Dermis microvascular lymphatic vessel endothelial cell (primary cell): ENCODE results near the gene FERMT2. TPM values are rescaled to one million over a fixed set of nuclear protein-coding genes. Genes with fewer than 3 reads are reported as not detected.

ENCODE experiments used
- DNase-seq, 2 donors: peaks; one replicate each; pipeline versions ENCODE4 v3.0.0 to v3.0.0-alpha.2; 2010; ENCODE audit warnings: low read depth in 2 of 2
- total RNA-seq: library from RNA; depleted of rRNA; stranded (reverse); fragments of >200 nt; gene quantifications from 2 replicates; pipeline ENCODE4 v1.2.1, GENCODE V29; 2014

Gene FERMT2
- total RNA-seq, 1 donor from 2014 or later: 64.6 TPM

GRCh38 chr14:52902971-52903619, 47.8 kb downstream of the FERMT2 start:
- DNase-seq: peak; percentile 34 to 73

- no peak for DNase-seq
Measured at GRCh38 chr14:52901357-52901980, 49.4 kb downstream of the FERMT2 start.

GRCh38 chr14:52900731-52901130, 50.1 kb downstream of the FERMT2 start:
- no peak for DNase-seq

GRCh38 chr14:52898496-52898895, 52.4 kb downstream of the FERMT2 start:
- DNase-seq: no peak

GRCh38 chr14:52895000-52895399, 55.9 kb downstream of the FERMT2 start:
- DNase-seq: no peak

GRCh38 chr14:52891800-52892199, 59.0 kb downstream of the FERMT2 start:
- no peak for DNase-seq

- DNase-seq: no peak
Measured at GRCh38 chr14:52888839-52889838, 61.7 kb downstream of the FERMT2 start.

- DNase-seq: no peak
Measured at GRCh38 chr14:52888159-52888558, 62.7 kb downstream of the FERMT2 start.

GRCh38 chr14:52885230-52885629, 65.6 kb downstream of the FERMT2 start:
- DNase-seq: no peak

GRCh38 chr14:52883658-52884057, 67.2 kb downstream of the FERMT2 start:
- no peak for DNase-seq

GRCh38 chr14:52882824-52883223, 68.0 kb downstream of the FERMT2 start:
- no peak for DNase-seq

- DNase-seq: no peak
Measured at GRCh38 chr14:52879958-52880357, 70.9 kb downstream of the FERMT2 start.

GRCh38 chr14:52878946-52879345, 71.9 kb downstream of the FERMT2 start:
- no peak for DNase-seq

GRCh38 chr14:52878469-52878868, 72.4 kb downstream of the FERMT2 start:
- no peak for DNase-seq

- DNase-seq: peak in 1 of 2 donors; percentile 31
Measured at GRCh38 chr14:52877628-52878027, 73.2 kb downstream of the FERMT2 start.

- DNase-seq: no peak
Measured at GRCh38 chr14:52876806-52877205, 74.0 kb downstream of the FERMT2 start.

GRCh38 chr14:52876311-52876710, 74.5 kb downstream of the FERMT2 start:
- DNase-seq: no peak

- DNase-seq: no peak
Measured at GRCh38 chr14:52875707-52876106, 75.1 kb downstream of the FERMT2 start.

GRCh38 chr14:52874389-52874788, 76.5 kb downstream of the FERMT2 start:
- no peak for DNase-seq

GRCh38 chr14:52873694-52874093, 77.2 kb downstream of the FERMT2 start:
- no peak for DNase-seq

- DNase-seq: no peak
Measured at GRCh38 chr14:52873065-52873464, 77.8 kb downstream of the FERMT2 start.

- no peak for DNase-seq
Measured at GRCh38 chr14:52871606-52872005, 79.2 kb downstream of the FERMT2 start.
